Mesendoderm (in vitro differentiated cells): ENCODE data around the gene CABLES2.

Experiments used
- DNase-seq: peaks from one replicate; pipeline ENCODE4 v3.0.0; 2013
- H2AK5ac ChIP-seq: 2 replicates; pipeline ENCODE4 v1.6.1; 2013; ENCODE audit warnings: low read length, inconsistent platforms
- H2BK120ac ChIP-seq: 2 replicates; pipeline ENCODE4 v1.6.1; 2013; ENCODE audit warnings: low read depth, mild to moderate bottlenecking, low read length, moderate library complexity, mixed read lengths
- H2BK15ac ChIP-seq: replicated peaks from 2 replicates; pipeline ENCODE4 v1.6.1; 2013; ENCODE audit warnings: low read depth, mild to moderate bottlenecking, moderate library complexity
- H2BK5ac ChIP-seq: 2 replicates; pipeline ENCODE4 v1.6.1; 2013; ENCODE audit warnings: low read length, inconsistent platforms
- H3K18ac ChIP-seq: 2 replicates; pipeline ENCODE4 v1.6.1; 2013; ENCODE audit warnings: mild to moderate bottlenecking, low read length, mixed read lengths
- H3K23ac ChIP-seq: one replicate; pipeline ENCODE4 v1.6.1; 2013; ENCODE audit warnings: low read length
- H3K27ac ChIP-seq: 2 replicates; pipeline ENCODE4 v1.5.1; 2013; ENCODE audit warnings: low read depth, mild to moderate bottlenecking, inconsistent platforms, low read length, moderate library complexity
- H3K27me3 ChIP-seq: 2 replicates; pipeline ENCODE4 v1.6.1; 2013; ENCODE audit warnings: low read length, control low read depth, mild to moderate bottlenecking, inconsistent platforms; ENCODE audit not compliant: insufficient read depth, poor library complexity
- H3K36me3 ChIP-seq: 2 replicates; pipeline ENCODE4 v1.6.1; 2013; ENCODE audit warnings: low read length, inconsistent platforms; ENCODE audit not compliant: control insufficient read depth, insufficient read depth
- H3K4ac ChIP-seq: one replicate; pipeline ENCODE4 v1.6.1; 2013; ENCODE audit warnings: low read depth, mild to moderate bottlenecking, low read length, moderate library complexity
- H3K4me1 ChIP-seq: 2 replicates; pipeline ENCODE4 v1.6.1; 2013; ENCODE audit warnings: low read depth, low read length, inconsistent platforms; ENCODE audit not compliant: control insufficient read depth
- H3K4me2 ChIP-seq: 2 replicates; pipeline ENCODE4 v1.6.1; 2013; ENCODE audit warnings: low read length
- H3K4me3 ChIP-seq: 2 replicates; pipeline ENCODE4 v1.5.1; 2013; ENCODE audit warnings: mild to moderate bottlenecking, low read length
- H3K56ac ChIP-seq: one replicate; pipeline ENCODE4 v1.6.1; 2013; ENCODE audit warnings: low read length
- H3K79me1 ChIP-seq: 2 replicates; pipeline ENCODE4 v1.6.1; 2013; ENCODE audit warnings: low read length, inconsistent platforms
- H3K79me2 ChIP-seq: 2 replicates; pipeline ENCODE4 v1.6.1; 2013; ENCODE audit warnings: mild to moderate bottlenecking, low read length; ENCODE audit not compliant: control insufficient read depth, insufficient read depth
- H3K9ac ChIP-seq: 2 replicates; pipeline ENCODE4 v1.6.1; 2013; ENCODE audit warnings: low read length, inconsistent platforms
- H4K5ac ChIP-seq: one replicate; pipeline ENCODE4 v1.6.1; 2013; ENCODE audit warnings: low read length
- H4K8ac ChIP-seq: one replicate; pipeline ENCODE4 v1.6.1; 2013; ENCODE audit warnings: low read depth, mild to moderate bottlenecking, control low read depth, low read length, moderate library complexity
- WGBS: extraction: QIAGEN DNeasy Blood & Tissue Kit; methylation state at CpG from one replicate; pipeline ENCODE4 v1.1.7; 2013; ENCODE audit warnings: low lambda C conversion rate, missing lambda C conversion rate; ENCODE audit not compliant: insufficient coverage; ENCODE audit errors: extremely low coverage; 5-methylcytosine and 5-hydroxymethylcytosine counted together

The CABLES2 gene

DNA sequence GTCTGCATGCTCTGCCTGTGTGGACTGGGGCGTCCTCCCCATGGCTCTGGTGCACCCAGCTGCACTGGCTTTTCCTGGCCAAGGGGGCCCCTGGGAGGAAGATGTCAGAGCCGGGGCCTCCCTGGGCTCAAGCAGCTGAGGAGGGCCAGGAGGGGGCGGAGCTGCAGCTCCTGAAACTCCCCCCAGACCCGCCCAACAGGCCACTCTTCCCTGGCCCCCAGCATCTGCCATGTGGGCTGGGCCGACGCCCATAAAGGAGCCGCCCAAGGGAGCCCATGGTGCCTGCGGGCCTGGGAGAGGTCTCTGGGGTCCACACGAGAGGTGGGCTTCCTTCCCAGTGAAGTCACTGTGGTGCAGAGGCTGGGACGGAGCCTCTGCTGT lies 16.2 kb upstream of the CABLES2 start:
- Histone ChIP-seq H3K9ac (no peak overlapping the region), H2BK120ac (no peak overlapping the region), H3K27me3 (no peaks in the 10 kb centered on the region), H3K23ac (no peak overlapping the region), H3K36me3 (no peaks in the 10 kb centered on the region), H4K8ac (no peak overlapping the region), H3K79me2 (no peaks in the 10 kb centered on the region), H2BK5ac (no peak overlapping the region), H3K18ac (no peak overlapping the region), H2BK15ac (no peak overlapping the region), H3K27ac (no peak overlapping the region), H2AK5ac (no peak overlapping the region), H3K56ac (no peak overlapping the region), H3K4ac (no peak overlapping the region), H4K5ac (no peak overlapping the region), H3K4me3 (no peak overlapping the region), H3K4me2 (no peak overlapping the region), H3K79me1 (no peaks in the 10 kb centered on the region), H3K4me1 (peaks cover 7% of the 10 kb centered on the region)
- no CpG with 5 or more reads among the region's 10 CpGs for WGBS
- no peak for DNase-seq

DNA sequence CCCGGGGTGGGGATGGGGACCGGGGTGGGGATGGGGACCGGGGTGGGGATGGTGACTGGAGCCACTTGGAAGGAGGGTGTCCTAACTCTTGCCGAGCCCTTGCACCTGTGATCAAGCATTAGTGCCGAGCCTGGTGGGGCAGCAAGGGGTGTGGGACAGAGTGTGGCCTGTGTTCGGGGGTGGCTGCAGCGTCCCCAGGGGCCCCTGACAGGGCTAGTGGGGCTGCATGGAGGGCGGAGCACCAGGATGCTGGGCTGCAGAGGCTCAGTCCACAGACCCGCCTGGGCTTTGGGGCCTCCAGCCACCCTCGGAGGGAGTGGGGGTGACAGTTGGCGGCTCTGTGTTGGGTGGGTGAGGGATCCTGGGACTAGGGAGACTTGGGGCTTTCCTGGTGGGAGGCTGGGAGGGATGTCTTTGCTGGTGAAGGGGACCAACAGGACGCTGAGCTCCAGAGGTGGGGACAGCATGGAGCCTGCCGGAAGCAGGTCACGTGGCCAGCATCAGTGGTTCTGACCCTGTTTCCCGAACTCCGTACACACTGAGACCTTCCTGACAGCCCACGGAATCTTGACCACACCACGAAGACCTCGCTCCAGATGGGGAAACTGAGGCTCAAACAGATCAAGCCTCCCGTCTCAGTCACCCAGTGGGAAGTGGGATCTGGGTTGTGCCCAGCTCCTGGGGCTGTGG lies 15.7 kb upstream of the CABLES2 start:
- H4K5ac ChIP-seq, result no peak overlapping the region
- no peaks in the 10 kb centered on the region for H3K79me1 ChIP-seq
- H3K36me3 ChIP-seq, result no peaks in the 10 kb centered on the region
- no peaks in the 10 kb centered on the region for H3K27me3 ChIP-seq
- no peak overlapping the region for H3K27ac ChIP-seq
- H3K4ac ChIP-seq, result no peak overlapping the region
- no peak overlapping the region for H3K18ac ChIP-seq
- H3K4me2 ChIP-seq, result no peak overlapping the region
- no peak overlapping the region for H3K4me3 ChIP-seq
- WGBS, result no CpG with 5 or more reads among the region's 20 CpGs
- H3K56ac ChIP-seq, result no peak overlapping the region
- H3K9ac ChIP-seq, result no peak overlapping the region
- no peak overlapping the region for H2BK120ac ChIP-seq
- no peak overlapping the region for H2BK15ac ChIP-seq
- no peak overlapping the region for H2BK5ac ChIP-seq
- no peak overlapping the region for H2AK5ac ChIP-seq
- H3K23ac ChIP-seq, result no peak overlapping the region
- H3K4me1 ChIP-seq, result peaks cover 7% of the 10 kb centered on the region
- no peaks in the 10 kb centered on the region for H3K79me2 ChIP-seq
- H4K8ac ChIP-seq, result no peak overlapping the region
- no peak for DNase-seq

DNA sequence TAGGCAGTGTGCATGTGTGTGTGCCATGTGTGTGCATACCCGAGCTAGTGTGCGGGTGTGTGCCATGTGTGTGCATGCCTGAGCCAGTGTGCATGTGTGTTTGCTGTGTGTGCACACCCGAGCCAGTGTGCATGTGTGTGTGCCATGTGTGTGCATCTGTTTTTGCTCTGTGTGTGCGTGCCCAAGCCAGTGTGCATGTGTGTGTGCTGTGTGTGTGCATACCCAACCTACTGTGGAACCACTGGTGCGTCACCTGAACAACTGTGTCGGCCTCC lies 14.6 kb upstream of the CABLES2 start:
- Histone ChIP-seq H3K4me1 (peaks cover 3% of the 10 kb centered on the region), H3K18ac (no peak overlapping the region), H2AK5ac (no peak overlapping the region), H3K23ac (no peak overlapping the region), H2BK120ac (no peak overlapping the region), H3K9ac (no peak overlapping the region), H4K5ac (no peak overlapping the region), H2BK15ac (no peak overlapping the region), H3K79me2 (no peaks in the 10 kb centered on the region), H3K79me1 (no peaks in the 10 kb centered on the region), H3K4me2 (no peak overlapping the region), H3K4ac (no peak overlapping the region), H3K4me3 (no peak overlapping the region), H4K8ac (no peak overlapping the region), H3K27me3 (no peaks in the 10 kb centered on the region), H2BK5ac (no peak overlapping the region), H3K36me3 (no peaks in the 10 kb centered on the region), H3K56ac (no peak overlapping the region), H3K27ac (no peak overlapping the region)
- DNase-seq, result no peak
- no CpG with 5 or more reads among the region's 6 CpGs for WGBS

DNA sequence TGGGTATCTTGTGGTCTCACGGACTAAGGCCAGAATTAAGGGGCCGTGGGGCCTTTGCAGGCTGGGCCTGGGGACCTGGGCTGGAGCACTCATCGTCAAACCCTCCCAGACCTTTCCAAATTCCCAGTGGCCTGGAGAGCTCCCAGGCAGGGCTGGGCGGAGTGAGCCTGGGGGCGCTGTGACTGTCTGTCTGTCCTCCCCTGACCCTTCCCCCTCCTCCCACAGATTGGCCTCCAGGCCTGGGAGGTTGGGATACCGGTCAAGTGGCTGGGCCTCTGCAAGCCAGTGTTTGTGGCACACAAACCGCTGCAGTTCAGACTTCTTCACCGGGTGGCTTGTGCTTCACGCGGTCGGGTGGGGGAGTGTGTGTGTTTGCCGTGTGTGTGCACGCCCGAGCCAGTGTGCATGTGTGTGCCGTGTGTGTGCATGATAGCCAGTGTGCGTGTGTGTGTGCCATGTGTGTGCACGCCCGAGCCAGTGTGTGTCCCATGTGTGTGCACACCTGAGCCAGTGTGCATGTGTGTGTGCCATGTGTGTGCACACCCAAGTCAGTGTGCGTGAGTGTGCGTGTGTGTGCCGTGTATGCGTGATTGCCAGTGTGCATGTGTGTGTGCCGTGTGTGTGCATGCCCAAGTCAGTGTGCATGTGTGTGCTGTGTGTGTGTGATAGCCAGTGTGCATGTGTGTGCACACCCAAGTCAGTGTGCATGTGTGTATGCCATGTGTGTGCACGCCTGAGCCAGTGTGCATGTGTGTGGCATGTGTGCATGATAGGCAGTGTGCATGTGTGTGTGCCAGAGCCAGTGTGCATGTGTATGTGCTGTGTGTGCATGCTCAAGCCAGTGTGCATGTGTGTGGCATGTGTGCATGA lies 14.0 kb upstream of the CABLES2 start:
- H3K27ac ChIP-seq, result no peak overlapping the region
- H3K79me2 ChIP-seq, result no peaks in the 10 kb centered on the region
- H3K4ac ChIP-seq, result no peak overlapping the region
- no peak overlapping the region for H4K8ac ChIP-seq
- no peak overlapping the region for H2BK15ac ChIP-seq
- H2BK5ac ChIP-seq, result no peak overlapping the region
- no peaks in the 10 kb centered on the region for H3K27me3 ChIP-seq
- H3K23ac ChIP-seq, result no peak overlapping the region
- no peaks in the 10 kb centered on the region for H3K4me1 ChIP-seq
- no peak overlapping the region for H4K5ac ChIP-seq
- WGBS, result no CpG with 5 or more reads among the region's 24 CpGs
- H3K9ac ChIP-seq, result no peak overlapping the region
- H2BK120ac ChIP-seq, result no peak overlapping the region
- no peaks in the 10 kb centered on the region for H3K36me3 ChIP-seq
- H3K4me3 ChIP-seq, result no peak overlapping the region
- H3K79me1 ChIP-seq, result no peaks in the 10 kb centered on the region
- H3K4me2 ChIP-seq, result no peak overlapping the region
- no peak overlapping the region for H2AK5ac ChIP-seq
- H3K18ac ChIP-seq, result no peak overlapping the region
- no peak overlapping the region for H3K56ac ChIP-seq
- DNase-seq, result no peak

- Histone ChIP-seq H2BK120ac (no peak overlapping the region), H4K8ac (no peak overlapping the region), H3K27ac (no peak overlapping the region), H3K9ac (no peak overlapping the region), H3K56ac (no peak overlapping the region), H3K27me3 (no peaks in the 10 kb centered on the region), H3K4ac (no peak overlapping the region), H3K4me1 (no peaks in the 10 kb centered on the region), H4K5ac (no peak overlapping the region), H3K79me1 (no peaks in the 10 kb centered on the region), H3K18ac (no peak overlapping the region), H2AK5ac (no peak overlapping the region), H3K4me2 (no peak overlapping the region), H3K23ac (no peak overlapping the region), H3K79me2 (no peaks in the 10 kb centered on the region), H2BK15ac (no peak overlapping the region), H2BK5ac (no peak overlapping the region), H3K36me3 (no peaks in the 10 kb centered on the region), H3K4me3 (no peak overlapping the region)
- WGBS, result no CpG with 5 or more reads among the region's 9 CpGs
- DNase-seq, result no peak
Measured at GRCh38 chr20:62419759-62420158, 12.7 kb upstream of the CABLES2 start.
